ENCODE measurements around the gene C10orf67.

DNA sequence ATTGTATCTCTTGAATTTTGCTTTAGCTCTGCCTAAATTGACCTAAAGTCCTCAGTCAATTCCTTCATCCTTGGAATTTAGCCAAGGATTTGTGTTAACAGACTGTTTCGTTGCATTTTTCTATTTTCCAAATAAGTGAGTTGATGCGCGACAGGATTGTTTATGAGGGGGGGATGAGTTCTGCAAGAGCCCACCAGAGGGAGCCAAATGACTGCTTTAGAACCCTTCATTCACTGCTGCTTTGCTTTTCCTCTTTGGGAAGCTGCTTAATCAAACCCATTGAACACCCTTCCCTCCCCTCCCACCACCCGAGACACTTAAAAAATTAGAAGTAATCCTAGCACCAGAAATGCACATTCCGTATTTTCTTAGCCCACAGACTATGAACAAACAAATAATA lies 186.2 kb downstream of the C10orf67 start:
- TF ChIP-seq, protein P1, sequence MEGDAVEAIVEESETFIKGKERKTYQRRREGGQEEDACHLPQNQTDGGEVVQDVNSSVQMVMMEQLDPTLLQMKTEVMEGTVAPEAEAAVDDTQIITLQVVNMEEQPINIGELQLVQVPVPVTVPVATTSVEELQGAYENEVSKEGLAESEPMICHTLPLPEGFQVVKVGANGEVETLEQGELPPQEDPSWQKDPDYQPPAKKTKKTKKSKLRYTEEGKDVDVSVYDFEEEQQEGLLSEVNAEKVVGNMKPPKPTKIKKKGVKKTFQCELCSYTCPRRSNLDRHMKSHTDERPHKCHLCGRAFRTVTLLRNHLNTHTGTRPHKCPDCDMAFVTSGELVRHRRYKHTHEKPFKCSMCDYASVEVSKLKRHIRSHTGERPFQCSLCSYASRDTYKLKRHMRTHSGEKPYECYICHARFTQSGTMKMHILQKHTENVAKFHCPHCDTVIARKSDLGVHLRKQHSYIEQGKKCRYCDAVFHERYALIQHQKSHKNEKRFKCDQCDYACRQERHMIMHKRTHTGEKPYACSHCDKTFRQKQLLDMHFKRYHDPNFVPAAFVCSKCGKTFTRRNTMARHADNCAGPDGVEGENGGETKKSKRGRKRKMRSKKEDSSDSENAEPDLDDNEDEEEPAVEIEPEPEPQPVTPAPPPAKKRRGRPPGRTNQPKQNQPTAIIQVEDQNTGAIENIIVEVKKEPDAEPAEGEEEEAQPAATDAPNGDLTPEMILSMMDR (IDR thresholded peaks at IDR 0.05; ENCODE audit: low read depth, low read length), result peak; percentile 72
- TF ChIP-seq EZH2phosphoT487 (IDR thresholded peaks at IDR 0.05; ENCODE audit: low read depth), result no peak
